GM21529 (cell line): ENCODE results near the gene MAP4K4.

ENCODE experiments used
- ATAC-seq: cut with Tn5 transposase; IDR thresholded peaks from one replicate; pipeline ENCODE4 v1.9.1; 2021; ENCODE audit not compliant: unreplicated experiment

The MAP4K4 gene

DNA sequence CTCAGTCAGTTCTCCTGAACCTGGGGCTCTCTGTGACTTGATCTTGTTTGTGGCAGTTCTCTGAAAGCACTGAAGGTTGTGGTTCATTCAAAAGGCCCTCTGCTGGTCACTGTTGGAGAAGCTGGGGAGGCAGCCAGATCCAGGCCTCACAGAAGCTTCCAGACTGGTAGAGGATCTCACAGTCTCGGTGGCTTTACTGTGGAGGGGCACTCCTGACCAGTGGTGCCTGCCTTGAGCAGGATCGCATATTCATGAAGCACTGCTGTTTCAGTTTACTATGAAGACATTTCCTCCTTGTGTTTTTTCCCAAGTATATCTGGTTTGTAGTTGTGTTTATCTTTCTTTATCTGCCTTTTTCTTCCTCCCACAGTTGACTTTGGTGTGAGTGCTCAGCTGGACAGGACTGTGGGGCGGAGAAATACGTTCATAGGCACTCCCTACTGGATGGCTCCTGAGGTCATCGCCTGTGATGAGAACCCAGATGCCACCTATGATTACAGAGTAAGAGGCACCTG, 133.9 kb downstream of the MAP4K4 start:
- ATAC-seq, result peak; percentile 80

- no peak for ATAC-seq
These were observed 134.6 kb downstream of the MAP4K4 start for GRCh38 chr2:101832114-101832513.

DNA sequence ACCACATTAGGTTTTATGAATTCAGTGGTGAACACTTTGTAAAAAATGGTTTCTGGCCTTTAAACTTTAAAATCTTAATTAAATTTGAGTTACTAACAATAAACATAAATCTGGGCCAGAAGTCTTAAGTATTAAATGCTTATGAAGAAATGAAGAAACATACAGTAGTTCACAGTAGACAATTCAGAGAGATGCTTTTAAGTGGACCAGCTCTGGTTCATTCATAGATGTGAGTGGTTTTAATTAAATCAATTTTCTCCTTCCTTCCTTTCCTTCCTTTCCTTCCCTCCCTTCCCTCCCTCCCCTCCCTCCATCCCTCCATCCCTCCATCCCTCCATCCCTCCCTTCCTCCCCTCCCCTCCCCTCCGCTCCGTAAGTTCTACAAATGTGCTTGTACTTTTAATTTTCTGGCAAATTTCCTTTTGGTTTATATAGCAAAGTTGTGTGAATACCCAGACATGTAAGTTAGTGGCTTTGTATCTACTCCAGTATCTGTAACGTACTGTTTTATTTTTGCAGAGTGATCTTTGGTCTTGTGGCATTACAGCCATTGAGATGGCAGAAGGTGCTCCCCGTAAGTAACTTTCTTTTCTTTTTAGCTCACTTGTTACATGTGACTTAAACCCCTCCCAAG, 136.5 kb downstream of the MAP4K4 start:
- ATAC-seq, result no peak

- ATAC-seq, result no peak
These were observed 139.8 kb downstream of the MAP4K4 start for GRCh38 chr2:101837354-101837753.

- ATAC-seq, result no peak
These were observed 144.3 kb downstream of the MAP4K4 start for GRCh38 chr2:101841679-101842327.

DNA sequence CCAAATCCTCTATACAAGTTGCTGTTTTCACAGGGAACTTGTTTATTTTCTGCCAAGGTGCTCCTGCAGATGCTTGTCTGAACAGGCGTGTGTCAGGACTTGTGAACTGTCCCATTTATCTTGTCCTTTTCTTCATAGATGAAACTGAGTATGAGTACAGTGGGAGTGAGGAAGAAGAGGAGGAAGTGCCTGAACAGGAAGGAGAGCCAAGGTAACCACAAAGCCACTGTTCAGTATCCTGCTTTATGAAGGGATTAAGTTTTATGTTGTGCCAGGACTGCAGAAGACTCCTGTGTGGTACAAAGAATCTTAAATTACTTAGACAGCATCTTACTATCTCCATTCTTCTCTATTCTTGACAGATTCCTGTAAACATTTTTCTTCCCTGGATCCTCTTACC, 145.0 kb downstream of the MAP4K4 start:
- ATAC-seq, result no peak

GRCh38 chr2:101843048-101843447, 145.5 kb downstream of the MAP4K4 start:
- no peak for ATAC-seq

GRCh38 chr2:101843471-101843870, 146.0 kb downstream of the MAP4K4 start:
- no peak for ATAC-seq

DNA sequence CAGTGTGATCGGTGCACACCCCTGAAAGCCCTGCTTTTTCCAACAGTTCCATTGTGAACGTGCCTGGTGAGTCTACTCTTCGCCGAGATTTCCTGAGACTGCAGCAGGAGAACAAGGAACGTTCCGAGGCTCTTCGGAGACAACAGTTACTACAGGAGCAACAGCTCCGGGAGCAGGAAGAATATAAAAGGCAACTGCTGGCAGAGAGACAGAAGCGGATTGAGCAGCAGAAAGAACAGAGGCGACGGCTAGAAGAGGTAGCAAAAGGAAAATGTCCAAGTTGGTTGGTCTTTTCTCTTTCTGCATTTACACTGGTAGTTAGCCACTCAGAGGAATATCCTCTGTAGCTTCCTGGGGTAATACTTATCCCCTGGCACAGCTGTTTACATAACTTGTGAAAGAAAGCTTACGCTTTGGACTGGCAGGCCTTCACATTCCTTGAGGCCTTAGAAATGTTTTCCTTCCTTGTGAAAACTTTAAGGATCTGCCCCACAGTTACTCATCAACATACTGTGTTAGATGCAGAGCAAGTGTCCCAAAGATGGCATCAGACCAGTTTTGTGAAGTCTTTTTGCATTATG, 146.6 kb downstream of the MAP4K4 start:
- no peak for ATAC-seq

- no peak for ATAC-seq
These were observed 149.5 kb downstream of the MAP4K4 start for GRCh38 chr2:101846973-101847372.

DNA sequence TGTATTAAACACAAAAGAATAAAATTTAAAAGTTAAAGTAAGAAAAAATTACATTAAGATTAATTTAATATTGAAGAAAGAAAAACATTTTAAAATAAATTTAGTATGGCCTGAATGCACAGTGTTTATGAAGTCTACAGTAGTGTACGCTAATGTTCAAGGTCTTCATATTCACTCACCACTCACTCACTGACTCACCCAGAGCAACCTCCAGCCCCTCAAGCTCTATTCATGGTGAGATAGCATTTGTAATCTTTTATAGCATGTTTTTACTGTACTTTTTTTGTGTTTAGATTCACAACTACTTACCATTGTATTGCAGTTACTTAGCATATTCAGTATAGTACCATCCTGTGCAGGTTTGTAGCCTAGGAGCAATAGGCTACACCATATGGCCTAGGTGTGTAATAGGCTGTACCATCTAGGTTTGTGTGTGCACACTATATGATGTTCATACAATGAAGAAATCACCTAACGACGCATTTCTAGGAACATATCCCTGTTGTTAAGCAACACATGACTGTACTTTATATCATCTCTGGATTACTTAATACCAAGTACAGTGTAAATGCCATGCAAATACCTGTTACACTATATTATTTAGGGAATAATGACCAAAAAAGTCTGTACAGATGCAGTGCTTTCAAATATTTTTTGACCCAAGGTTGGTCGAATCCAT, 150.3 kb downstream of the MAP4K4 start:
- ATAC-seq, result no peak

- no peak for ATAC-seq
These were observed 151.4 kb downstream of the MAP4K4 start for GRCh38 chr2:101848769-101849410.

GRCh38 chr2:101850450-101850849, 152.9 kb downstream of the MAP4K4 start:
- no peak for ATAC-seq

DNA sequence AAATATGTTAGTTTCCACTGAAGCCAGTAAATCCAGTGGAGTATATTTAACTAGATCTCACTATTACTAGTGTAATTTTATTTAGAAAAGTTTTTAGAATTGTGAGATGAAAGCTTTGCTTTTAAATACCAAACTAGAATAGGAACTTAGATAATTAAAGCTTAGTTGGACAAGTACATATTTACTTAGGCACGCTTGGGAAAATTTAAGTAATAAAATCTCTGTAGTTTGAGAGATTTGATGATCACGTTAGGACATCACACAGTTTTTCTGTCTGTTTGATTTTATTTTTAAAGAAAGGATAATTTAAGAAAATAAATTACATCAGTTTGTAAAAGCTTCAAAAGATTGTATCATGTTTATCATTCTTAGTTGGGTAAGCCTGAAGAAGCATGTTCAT, 153.5 kb downstream of the MAP4K4 start:
- no peak for ATAC-seq

- no peak for ATAC-seq
These were observed 155.3 kb downstream of the MAP4K4 start for GRCh38 chr2:101852824-101853223.

DNA sequence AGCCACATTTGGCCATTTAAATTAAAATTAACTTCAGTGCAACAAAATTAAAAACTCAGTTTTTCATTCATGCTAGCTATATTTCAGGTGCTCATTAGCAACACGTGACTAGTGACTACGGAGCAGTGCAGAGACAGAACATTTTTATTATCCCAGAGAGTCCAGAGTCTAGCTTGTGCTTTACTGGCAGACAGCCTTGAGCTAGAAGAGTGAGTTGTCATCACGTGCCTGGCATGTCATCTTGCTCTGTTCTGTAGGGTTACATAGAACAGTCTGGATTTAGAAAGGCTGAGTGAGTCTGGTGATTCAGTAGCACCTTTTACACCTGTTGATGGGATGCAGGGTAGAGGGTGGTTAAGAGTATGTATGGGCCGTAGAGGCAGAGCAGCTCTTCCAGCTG, 157.4 kb downstream of the MAP4K4 start:
- no peak for ATAC-seq

DNA sequence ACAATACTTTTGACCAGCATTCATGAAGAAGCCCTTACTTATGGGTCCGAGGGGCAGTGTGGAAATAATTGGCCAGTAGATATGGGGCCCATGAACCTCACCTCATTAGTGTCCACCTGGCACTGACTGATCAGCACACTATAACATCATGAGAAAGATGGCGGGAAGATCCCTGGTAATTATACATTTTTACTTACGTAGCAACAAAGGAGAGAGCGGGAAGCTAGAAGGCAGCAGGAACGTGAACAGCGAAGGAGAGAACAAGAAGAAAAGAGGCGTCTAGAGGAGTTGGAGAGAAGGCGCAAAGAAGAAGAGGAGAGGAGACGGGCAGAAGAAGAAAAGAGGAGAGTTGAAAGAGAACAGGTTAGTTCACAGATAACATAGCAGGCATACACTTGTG, 158.3 kb downstream of the MAP4K4 start:
- no peak for ATAC-seq

DNA sequence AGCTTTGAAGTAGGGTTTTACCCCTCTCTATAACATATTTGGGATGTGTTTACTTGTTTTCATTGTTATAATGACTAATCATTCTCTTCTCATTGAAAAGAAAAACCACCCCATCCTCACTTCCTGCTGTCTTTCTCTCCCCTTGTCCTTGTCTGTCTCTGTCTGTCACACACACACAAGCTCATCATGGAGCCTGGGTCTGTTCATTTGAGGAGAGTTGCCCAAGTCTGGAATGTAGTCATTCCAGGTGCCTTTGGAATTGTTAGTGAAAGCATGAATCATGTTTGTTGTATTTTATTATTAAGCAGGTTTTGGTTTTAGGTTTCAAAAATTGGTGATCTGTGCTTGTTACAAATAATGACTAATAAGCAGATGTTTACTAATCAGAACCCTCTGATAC, 160.7 kb downstream of the MAP4K4 start:
- no peak for ATAC-seq

- no peak for ATAC-seq
These were observed 161.4 kb downstream of the MAP4K4 start for GRCh38 chr2:101858910-101859309.

- ATAC-seq, result no peak
These were observed 162.1 kb downstream of the MAP4K4 start for GRCh38 chr2:101859604-101860003.

DNA sequence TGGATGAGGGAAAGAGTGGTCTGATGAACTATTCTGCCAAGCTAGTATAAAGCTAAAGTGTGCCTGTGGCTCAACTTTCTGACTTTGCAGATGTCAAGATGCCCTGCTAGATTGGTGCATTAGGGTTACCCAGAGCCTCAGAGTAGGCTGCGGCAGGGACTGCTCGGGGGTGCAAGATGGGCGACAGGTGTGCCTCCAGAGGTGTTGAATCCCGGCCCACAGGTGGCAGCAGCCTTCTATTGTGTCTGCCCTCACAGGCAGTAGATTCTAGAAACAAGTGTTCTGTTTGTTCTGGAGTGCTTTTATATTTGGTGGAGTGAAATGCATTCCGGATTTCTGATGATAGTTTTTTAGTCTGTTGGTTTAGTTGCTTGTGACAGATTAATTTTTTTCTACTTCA, 162.7 kb downstream of the MAP4K4 start:
- no peak for ATAC-seq
